Measurements from ENCODE around the gene SESTD1.

DNA sequence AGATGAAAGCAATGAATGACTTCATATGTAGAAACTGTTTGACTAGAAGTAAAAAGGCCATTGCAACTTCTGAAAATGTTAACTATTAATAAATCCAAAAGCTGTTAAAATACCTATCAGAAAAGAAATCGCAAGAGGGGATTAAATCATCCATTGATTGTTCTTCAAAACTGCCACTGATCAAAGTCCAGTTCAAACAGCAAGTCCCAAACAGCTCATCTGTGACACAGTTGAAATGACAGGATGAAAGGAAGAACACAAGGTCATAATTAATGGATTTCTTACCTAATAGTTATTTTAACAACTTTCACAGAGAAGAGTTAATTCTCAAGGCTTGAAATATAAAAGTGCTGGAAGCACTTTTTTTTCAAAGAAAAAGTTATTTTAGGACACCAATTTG lies 90.4 kb downstream of the SESTD1 start:
- TF ChIP-seq, protein P1, sequence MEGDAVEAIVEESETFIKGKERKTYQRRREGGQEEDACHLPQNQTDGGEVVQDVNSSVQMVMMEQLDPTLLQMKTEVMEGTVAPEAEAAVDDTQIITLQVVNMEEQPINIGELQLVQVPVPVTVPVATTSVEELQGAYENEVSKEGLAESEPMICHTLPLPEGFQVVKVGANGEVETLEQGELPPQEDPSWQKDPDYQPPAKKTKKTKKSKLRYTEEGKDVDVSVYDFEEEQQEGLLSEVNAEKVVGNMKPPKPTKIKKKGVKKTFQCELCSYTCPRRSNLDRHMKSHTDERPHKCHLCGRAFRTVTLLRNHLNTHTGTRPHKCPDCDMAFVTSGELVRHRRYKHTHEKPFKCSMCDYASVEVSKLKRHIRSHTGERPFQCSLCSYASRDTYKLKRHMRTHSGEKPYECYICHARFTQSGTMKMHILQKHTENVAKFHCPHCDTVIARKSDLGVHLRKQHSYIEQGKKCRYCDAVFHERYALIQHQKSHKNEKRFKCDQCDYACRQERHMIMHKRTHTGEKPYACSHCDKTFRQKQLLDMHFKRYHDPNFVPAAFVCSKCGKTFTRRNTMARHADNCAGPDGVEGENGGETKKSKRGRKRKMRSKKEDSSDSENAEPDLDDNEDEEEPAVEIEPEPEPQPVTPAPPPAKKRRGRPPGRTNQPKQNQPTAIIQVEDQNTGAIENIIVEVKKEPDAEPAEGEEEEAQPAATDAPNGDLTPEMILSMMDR (conservative IDR thresholded peaks at IDR 0.05) = no peak
- TF ChIP-seq ZFX (IDR thresholded peaks at IDR 0.05) = no peak

Measured in C4-2B (cell line).